GM18519 (cell line): ENCODE results near the gene GFOD2.

ENCODE experiments used
- ATAC-seq: cut with Tn5 transposase; IDR thresholded peaks from one replicate; pipeline ENCODE4 v1.9.1; 2021; ENCODE audit warnings: mild to moderate bottlenecking, moderate library complexity; ENCODE audit not compliant: unreplicated experiment, low FRiP score

The GFOD2 gene

GRCh38 chr16:67673712-67674580 is 45.2 kb downstream of the GFOD2 start:
- no peak for ATAC-seq

- no peak for ATAC-seq
These were observed 46.1 kb downstream of the GFOD2 start for GRCh38 chr16:67672739-67673662.

- ATAC-seq: no peak
These were observed 46.8 kb downstream of the GFOD2 start for GRCh38 chr16:67672306-67672705.

- no peak for ATAC-seq
These were observed 49.5 kb downstream of the GFOD2 start for GRCh38 chr16:67669499-67670101.

GRCh38 chr16:67668495-67669157 is 50.5 kb downstream of the GFOD2 start:
- ATAC-seq: no peak

- ATAC-seq: peak; percentile 56
These were observed 51.2 kb downstream of the GFOD2 start for GRCh38 chr16:67667817-67668494.

GRCh38 chr16:67667453-67667816 is 51.7 kb downstream of the GFOD2 start:
- ATAC-seq: no peak

GRCh38 chr16:67666559-67667452 is 52.3 kb downstream of the GFOD2 start, which contains the start of the genes C16orf86 and ENKD1:
Gene C16orf86 (plus strand): TSS chr16:67666814. CDS start chr16:67666971, 157 bp downstream.
Gene ENKD1 (minus strand): TSS chr16:67666750. CDS start chr16:67666442, 308 bp downstream.
- ATAC-seq: no peak

- no peak for ATAC-seq
These were observed 53.0 kb downstream of the GFOD2 start for GRCh38 chr16:67666032-67666551.

GRCh38 chr16:67665598-67665997 is 53.5 kb downstream of the GFOD2 start:
- no peak for ATAC-seq

GRCh38 chr16:67664871-67665270 is 54.2 kb downstream of the GFOD2 start:
- ATAC-seq: no peak

- no peak for ATAC-seq
These were observed 54.9 kb downstream of the GFOD2 start for GRCh38 chr16:67664258-67664657.

GRCh38 chr16:67663877-67664222 is 55.3 kb downstream of the GFOD2 start:
- ATAC-seq: no peak

GRCh38 chr16:67663151-67663876 is 55.8 kb downstream of the GFOD2 start:
- ATAC-seq: no peak

GRCh38 chr16:67662653-67663010 is 56.5 kb downstream of the GFOD2 start:
- ATAC-seq: no peak

GRCh38 chr16:67661886-67662652 is 57.0 kb downstream of the GFOD2 start:
- no peak for ATAC-seq

- ATAC-seq: no peak
These were observed 57.9 kb downstream of the GFOD2 start for GRCh38 chr16:67661101-67661761.
